ENCODE results near the gene SELENOK.
A peak's percentile ranks its signal among the peaks of the same experiment; 100 is the strongest.
"Not testable (repeated sequence)": the region's sequence is repeated elsewhere in the genome, so short reads cannot be mapped to it uniquely, and the experiment has no call there.

Gene SELENOK

DNA sequence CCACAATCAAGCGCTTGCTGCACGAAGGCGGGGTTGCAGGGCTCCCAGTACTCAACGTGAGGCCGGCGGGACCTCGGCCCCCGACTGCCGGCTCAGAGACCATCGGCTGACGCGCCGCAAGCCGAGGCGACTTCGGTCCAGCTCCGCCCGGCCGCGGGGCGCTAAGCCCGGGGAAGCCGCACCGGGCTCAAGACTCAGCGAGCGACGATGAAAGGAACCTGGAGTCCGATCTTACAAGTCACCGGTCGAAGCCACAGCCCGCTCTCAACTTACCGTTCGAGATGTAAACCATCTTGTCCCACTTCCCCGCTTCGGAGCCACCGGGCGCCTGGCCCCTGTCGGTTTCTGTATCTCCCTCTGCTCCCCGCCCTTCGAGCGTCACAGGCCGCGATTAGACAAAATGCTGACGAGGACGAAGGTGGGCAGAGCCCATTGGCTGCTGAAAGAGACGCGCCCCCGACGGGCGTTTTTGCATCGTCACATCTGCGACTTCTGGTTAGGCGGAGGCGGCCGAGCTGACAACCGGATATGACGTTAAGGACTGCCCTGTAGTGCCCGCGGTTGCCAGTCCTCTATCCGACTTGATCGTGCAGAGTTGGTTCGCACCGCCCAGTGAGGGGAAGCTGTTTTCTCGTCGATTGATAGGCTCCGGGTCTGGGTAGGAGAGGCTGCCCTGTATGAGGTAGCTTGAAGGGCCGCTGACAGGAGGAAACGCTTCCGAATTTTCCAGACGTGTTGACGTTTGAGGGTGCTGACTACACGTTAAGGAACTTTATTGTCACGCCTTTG lies at the start of gene SELENOK:
SELENOK (minus strand) TSS at position 363 of the 789 bp plus-strand sequence.
- DNase-seq (ENCODE audit: low spot score): peak; percentile 99

DNA sequence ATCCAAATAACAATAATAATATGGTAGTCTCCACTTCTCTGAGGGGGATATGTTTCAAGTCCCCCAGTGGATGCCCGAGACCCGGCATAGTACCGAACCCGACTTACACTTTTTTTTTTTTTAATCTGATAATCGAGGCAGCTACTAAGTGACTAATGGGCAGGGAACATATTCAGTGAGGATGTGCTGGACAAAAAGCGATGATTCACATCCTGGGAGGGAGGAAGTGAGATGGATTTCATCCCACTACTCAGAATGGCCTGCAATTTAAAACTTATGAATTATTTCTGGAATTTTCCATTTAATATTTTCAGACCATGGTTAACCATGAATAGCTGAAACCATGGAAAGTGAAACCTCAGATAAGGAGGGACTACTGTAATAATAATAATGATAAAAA lies 49.5 kb upstream of the SELENOK start:
- no peak for DNase-seq (ENCODE audit: low spot score)

DNA sequence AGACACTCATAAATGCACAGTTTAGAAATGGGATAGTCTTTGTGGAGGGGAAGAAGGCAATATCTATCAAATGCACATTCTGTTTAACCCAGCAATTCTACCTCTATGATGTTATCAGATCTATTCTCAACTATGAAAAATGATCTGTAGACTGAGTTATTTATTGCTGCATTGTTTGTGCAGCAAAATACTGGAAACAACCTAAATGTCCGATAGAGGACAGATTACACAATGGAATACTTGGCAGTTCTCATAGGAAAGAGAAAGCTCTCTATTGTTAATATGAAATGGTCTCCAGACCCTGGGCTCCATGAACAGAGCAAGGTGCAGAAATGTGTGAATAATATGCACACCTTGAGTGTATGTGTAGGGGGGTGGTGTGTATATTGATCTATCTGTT lies 49.0 kb upstream of the SELENOK start:
- no peak for DNase-seq (ENCODE audit: low spot score)

DNA sequence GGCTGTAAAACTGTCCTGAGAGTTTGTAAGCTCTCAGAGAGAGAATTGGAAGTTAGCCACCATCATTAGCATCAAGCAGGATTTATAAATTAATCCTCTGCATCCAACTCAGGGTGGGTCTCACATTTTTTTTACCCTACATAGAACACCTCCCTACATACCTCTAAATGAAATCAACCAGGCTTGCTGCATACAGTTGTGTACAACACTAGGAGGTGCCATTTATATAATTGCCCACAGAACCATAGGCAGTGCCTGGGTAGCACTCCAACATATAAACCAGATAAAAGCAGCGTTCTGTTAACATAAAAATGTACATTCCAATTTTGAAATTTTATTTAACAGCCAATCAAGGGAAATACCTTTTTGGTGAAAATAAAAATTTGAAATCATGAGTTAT lies 48.2 kb upstream of the SELENOK start:
- no peak for DNase-seq (ENCODE audit: low spot score)

DNA sequence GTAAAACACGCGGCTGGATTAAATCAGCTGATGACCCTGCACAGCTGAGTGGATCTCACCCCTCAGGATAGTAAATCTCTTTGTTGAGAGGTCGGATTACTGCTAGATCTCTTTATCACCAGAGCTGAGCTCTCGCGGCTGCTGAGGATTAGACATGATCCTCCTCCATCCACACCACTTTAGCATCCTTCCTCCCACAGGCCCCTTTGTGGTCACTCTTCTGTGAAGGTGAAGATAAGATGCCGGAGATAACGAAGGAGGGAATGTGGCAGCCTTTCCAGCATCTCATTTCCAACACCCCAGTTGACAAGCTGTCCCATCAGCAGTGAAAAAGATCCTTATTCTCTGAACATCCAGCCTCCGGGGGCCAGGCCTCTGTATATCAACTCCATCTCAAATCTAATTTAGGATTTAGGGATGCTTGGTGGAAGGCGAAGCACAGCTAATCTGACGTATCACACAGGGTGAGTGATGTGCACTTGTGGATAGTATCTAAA lies 47.5 kb upstream of the SELENOK start:
- no peak for DNase-seq (ENCODE audit: low spot score)

DNA sequence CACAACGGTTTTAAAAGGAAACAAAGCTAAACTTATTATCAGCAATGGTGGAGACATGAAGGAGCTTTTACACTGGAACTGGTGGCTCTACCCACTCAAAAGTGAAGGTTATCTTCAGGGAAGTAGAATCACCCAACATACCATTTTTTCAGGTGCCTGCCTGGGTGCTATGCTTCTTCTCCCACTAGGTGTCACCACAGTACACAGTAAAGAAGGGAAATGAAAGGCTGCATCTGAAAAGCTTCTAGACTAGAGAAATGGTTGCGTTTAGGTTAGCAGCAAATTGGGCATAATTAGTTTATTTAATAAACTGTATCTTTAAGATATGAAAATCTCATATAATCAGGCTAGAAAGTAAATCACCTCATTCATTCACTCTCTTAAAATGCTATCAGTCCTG lies 47.0 kb upstream of the SELENOK start:
- DNase-seq (ENCODE audit: low spot score): peak; percentile 61

DNA sequence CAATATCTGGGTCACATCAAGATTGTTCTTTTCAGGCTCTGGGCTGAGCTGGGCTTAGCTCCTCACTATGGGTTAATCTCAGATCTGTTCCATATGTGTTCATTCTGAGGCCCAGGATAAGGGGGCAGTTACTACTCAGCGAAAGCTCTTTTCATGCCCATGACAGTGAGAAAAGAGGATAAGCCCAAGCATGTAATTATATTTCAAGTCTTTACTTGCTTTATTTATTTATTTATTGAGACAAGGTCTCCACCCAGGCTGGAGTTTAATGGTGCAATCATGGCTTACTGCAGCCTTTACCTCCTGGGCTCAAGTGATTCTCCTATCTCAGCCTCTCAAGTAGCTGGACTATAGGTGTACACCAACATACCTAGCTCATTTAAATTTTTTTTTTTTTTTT lies 44.7 kb upstream of the SELENOK start:
- no peak for DNase-seq (ENCODE audit: low spot score)

DNA sequence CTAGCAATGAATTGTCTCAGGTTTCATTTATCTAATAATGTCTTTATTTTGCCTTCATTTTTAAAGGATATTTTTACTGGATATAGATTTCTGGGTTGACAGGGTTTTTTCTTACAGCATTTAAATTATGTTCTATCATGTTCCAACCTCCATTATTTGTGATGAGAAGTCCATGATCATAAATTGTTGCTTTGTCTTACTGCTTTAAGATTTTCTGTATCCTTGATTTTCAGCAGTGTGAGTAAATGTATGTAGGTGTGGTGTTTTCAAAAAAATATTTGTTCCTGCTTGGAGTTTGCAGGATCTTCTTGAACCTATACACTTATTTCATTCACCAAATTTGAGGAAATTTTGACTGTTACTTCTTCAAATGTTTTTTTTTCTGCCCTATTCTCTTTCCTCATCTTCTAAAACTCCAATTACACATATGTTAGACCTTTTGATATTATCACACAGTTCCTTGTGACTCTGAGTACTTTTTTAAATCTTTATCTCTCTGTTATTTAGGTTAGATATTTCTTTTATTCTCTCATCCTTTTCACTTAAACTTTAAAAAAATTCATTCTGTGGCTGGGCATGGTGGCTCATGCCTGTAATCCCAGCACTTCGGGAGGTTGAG lies 43.7 kb upstream of the SELENOK start:
- no peak for DNase-seq (ENCODE audit: low spot score)

DNA sequence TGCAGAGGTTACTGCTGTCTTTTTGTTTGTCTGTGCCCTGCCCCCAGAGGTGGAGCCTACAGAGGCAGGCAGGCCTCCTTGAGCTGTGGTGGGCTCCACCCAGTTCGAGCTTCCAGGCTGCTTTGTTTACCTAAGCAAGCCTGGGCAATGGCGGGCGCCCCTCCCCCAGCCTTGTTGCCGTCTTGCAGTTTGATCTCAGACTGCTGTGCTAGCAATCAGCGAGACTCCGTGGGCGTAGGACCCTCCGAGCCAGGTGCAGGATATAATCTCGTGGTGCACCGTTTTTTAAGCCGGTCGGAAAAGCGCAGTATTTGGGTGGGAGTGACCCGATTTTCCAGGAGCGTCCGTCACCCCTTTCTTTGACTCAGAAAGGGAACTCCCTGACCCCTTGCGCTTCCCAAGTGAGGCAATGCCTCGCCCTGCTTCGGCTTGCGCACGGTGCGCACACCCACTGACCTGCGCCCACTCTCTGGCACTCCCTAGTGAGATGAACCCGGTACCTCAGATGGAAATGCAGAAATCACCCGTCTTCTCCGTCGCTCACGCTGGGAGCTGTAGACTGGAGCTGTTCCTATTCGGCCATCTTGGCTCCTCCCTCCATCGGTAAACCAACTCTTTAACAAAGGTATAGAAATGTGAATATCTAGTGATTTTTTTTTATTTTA lies 35.7 kb upstream of the SELENOK start:
- DNase-seq (ENCODE audit: low spot score): not testable (repeated sequence)

DNA sequence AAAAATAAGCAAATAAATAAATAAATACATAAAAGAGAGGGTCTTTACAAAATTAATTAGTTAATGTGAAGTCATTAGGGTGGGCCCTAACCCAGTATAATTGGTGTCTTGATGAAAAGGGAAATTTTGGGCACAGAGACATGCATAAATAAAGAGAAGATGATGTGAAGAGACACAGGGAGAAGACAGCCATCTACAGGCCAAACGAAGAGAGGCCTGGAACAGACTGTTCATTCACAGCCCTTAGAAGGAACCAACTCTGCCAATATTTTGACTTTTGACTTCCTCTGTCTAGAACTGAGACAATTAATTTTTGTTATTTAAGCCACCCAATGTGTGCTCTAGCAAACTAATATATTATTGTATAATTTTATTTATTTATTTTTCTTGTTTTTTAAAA lies 29.6 kb upstream of the SELENOK start:
- DNase-seq (ENCODE audit: low spot score): peak; percentile 11

DNA sequence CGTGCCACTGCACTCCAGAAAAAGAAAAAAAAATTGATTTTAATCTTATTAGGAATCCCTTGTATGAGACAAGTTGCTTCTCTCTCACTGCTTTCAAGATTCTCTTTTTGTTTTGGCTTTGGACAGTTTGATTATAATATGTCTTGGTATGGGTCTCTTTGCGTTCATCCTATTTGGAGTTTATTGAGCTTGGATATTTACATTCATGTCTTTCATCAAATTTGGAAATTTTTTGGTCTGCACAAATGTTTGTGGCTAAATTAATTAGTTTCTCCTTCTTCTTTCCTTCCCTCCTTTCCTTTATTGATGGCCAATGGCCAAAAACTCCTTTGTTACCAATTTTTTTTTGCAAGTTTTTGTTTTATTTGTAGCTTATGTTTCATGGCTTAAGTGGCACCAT lies 28.1 kb upstream of the SELENOK start:
- DNase-seq (ENCODE audit: low spot score): no peak

DNA sequence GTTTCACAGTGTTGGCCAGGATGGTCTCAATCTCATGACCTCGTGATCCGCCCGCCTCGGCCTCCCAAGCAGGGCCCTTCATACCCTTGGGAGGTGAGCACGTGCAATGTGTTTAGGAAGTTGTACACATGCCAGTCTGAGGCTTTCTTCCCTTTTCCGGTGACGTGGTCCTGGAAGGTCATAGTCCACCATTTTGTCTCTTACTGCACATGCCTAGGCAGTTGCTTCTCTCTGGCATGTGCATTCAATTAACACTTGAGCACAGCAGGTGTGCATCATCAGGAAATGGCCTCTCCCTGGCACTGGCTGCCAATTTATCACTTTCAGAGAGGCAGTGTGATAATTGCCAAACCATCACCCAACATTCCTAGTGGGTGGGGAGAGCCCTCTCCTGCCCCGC lies 21.7 kb upstream of the SELENOK start:
- no peak for DNase-seq (ENCODE audit: low spot score)

DNA sequence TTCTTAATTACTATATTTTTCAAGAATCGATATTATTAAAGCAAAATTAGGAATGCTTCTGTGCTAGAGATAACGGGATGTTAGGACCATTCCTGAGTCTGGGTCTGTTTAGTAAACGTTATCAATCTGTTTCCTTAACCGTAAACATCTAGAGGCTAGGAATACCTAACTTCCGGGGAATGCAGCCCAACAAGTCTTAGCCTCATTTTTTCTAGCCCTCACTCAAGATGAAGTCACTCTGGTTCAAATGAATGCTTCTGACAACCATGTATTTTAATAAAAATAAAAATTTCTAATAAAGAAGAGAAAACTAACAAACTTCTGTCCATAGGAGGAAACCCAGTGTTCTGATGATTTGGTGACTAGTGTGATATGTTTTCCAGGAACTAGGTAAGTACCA lies 11.1 kb upstream of the SELENOK start:
- no peak for DNase-seq (ENCODE audit: low spot score)

DNA sequence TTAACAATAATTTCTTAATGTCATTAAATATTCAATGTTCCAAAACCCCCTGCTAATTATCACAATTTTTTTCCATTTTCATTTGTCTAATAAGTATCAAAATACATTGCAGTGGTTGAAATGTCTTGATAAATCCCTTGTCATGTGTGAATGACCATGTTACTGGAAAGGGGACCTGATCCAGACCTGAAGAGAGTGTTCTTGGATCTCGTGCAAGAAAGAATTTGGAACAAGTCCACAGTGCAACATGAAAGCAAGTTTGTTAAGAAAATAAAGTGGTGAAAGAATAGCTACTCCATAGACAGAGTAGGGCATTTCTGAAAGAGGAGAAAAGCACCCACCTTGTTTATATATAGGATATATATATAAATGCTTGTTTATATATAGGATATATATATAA lies 10.4 kb upstream of the SELENOK start:
- DNase-seq (ENCODE audit: low spot score): no peak

DNA sequence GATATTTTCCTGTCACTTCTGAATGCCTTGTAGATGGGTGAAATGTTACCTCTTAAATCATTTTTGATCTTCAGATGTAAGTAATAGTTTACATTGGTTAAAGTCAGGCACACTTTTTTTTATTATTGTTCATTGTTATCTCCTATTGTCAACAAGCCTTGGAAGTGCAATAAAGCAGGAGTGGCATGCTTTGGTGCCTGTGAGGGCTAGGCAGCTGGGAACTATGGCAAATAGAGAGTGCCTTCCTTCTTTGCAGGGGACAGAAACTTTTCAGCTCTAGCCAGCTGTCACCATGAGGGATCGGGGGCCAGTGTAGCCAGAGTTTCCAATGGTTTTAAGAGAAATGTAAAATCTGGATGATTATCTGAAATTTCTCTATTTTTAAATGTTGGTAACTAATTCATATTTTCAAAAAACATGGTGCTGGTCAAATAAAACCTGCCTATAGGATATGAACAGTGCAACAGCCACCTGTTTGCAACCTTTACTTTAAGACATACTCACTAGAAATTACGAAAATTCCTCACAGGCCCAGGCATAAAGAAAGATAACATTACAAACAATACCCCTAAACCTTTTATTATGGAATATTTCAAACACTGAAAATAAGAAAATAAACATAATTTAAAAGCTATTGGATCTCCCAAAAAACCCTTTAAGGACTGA lies 9.1 kb upstream of the SELENOK start:
- DNase-seq (ENCODE audit: low spot score): no peak

DNA sequence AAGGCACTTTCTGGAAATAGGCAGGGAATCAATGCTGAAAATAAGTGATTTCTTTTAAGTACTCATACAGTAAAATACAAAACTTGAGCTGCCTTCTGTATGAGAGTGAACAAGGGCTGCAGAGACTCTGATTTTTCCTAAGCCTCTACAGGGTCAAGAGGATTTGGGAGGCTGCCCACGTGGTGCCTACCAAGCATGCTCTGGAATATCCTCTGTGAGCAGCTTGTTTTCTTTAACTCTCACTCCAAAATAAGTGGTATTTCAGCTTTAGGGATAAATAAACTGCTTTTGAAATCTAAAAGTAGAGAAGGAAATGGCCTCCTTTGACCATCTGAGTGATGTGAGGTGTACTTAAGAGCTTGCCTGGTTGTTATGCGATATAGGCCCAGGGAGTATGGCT lies 8.1 kb upstream of the SELENOK start:
- no peak for DNase-seq (ENCODE audit: low spot score)

DNA sequence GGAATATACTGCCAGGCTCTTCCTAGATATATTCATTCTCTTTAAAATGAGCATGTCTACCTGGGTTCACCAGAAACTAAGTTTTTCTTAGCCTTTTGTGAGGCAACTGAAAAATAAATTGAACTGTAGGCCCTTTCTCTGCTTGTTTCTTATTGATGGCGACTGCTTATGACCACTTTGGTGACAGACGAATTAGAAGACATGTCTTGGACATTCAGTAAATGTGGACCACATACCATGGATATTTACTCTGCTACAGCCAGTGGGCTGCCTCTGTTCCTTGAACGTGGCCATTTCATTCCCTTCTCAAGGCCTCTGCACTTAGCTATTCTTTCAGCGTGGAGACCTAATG lies 603 bp upstream of the SELENOK start:
- no peak for DNase-seq (ENCODE audit: low spot score)

DNA sequence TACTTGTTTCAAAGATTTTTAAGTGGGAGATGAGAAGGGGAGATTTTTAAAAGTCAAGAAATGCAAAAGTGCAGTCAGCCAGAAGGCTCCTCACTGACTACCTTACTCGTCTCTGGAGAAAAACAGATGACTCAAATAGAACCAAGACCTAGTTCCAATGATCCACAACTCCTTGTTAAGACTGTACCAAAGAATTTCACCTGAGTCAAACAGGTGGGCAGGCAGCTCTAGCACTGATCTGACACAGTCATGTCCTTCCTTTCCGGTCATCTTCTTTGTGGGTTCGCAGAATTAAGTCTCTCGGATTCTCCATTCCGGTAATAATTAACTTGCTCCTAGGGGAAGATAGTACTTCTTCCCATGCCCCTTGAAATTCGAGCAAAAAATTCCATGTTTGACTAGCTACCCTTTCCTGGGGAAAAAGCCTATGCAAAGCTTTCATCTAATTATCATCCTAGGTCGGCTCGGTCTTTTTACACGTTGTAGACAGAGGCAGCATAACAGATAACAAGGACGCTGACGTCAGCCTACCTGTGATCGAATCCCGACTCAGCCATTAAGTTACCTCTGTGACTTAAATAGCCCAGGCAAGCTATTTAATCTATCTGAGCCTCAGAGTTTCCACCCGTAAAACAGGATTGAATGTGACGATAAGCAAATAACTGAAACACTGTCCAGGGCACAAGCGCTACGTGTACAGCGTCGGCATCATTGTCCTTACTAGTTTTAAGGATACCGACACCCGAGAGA lies 758 bp downstream of the SELENOK start:
- DNase-seq (ENCODE audit: low spot score): peak; percentile 61

DNA sequence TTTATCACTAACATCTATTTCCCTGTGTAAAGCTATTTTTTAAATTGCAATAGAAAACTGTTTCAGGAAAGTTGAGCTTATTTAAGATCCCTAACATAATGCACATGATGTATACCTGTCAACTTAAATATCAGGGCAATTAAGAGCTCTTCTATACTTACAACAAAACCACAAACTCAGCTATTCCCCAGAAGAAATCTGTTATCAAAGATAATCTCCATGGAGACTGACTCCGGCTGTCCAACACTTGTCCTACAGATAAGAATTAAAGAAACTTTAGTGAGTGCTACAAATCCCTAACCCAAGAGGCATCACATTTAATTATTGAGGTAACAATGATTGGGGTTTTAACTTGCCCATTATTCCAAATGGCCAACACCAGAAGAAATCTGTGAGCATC lies 3.4 kb downstream of the SELENOK start:
- DNase-seq (ENCODE audit: low spot score): no peak

DNA sequence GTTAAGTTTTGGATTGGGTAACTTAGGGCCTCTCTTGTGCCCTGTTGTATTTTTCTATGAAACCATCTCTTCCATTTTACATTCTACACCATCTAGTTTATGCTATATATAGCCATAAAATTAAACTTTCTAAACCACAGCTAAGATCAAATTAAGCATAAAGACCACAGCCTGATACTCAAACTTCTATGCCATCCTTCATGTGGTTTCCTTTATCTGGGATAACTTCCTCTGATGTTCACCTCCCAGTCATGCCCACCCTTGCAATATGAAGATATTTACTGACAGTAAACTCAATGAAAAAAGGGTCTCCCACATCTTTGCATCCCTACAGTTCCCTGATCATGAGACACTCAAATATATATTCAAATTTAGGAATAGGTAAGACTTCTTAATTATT lies 4.2 kb downstream of the SELENOK start:
- no peak for DNase-seq (ENCODE audit: low spot score)

DNA sequence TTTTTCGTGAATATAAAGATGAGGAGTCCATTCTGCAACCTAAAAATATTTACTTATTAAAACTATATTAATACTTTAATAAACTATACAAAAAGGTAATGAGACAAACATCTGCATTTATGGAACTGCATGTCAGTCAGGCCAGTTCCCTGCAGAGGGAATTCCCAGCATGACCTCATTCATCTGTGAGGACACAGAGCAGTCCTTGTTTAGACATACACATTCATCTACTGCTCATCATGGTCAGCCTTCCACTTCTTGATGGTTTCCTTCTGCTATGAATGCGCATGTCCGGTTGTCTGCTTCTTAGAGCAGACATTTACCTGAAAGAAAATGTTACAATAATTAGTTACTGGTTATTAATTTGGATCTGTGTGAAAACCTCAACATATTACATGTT lies 6.4 kb downstream of the SELENOK start:
- DNase-seq (ENCODE audit: low spot score): no peak

DNA sequence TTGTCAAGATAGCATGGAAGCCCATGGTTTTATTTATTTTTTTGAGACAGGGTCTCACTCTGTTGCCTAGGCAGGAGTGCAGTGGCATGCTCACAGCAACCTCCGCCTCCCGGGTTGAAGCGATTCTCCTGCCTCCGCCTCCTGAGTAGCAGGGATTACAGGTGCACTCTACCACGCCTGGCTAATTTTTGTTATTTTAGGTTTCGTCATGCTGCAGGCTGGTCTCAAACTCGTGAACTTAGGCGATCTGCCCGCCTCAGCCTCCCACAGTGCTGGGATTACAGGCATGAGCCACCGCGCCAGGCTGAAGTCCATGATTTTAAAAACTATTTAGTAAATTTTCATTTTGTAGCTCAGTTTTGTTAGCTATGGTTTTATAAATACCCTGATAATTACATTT lies 7.0 kb downstream of the SELENOK start:
- DNase-seq (ENCODE audit: low spot score): no peak
